HEK293T (cell line): Measurements from ENCODE around the gene MPZL1.
"Not testable (repeated sequence)": the region's sequence is repeated elsewhere in the genome, so short reads cannot be mapped to it uniquely, and the experiment has no call there.

Experiments used
- ARNT ChIP-seq: fragments of 450-650 bp; IDR thresholded peaks from 2 replicates; pipeline ENCODE4 v1.6.1; 2017; ENCODE audit warnings: mild to moderate bottlenecking
- BHLHE40 ChIP-seq: fragments of 450-650 bp; IDR thresholded peaks from 2 replicates; pipeline ENCODE4 v1.6.1; 2016; ENCODE audit warnings: mild to moderate bottlenecking, moderate library complexity, borderline replicate concordance
- CTBP1 ChIP-seq: fragments of 450-650 bp; IDR thresholded peaks from 2 replicates; pipeline ENCODE4 v1.6.1; 2016; ENCODE audit warnings: borderline replicate concordance
- ELF4 ChIP-seq: fragments of 450-650 bp; IDR thresholded peaks from 2 replicates; pipeline ENCODE4 v1.6.1; 2017; ENCODE audit warnings: antibody characterized with exemption
- FOXK2 ChIP-seq: fragments of 450-650 bp; IDR thresholded peaks from 2 replicates; pipeline ENCODE4 v1.6.1; 2016; ENCODE audit warnings: mild to moderate bottlenecking
- FOXM1 ChIP-seq: fragments of 450-650 bp; IDR thresholded peaks from 2 replicates; pipeline ENCODE4 v1.6.1; 2017; ENCODE audit warnings: mild to moderate bottlenecking, borderline replicate concordance
- HDGF ChIP-seq: fragments of 450-650 bp; IDR thresholded peaks from 2 replicates; pipeline ENCODE4 v1.6.1; 2017; ENCODE audit warnings: antibody characterized with exemption, borderline replicate concordance
- L3MBTL2 ChIP-seq: fragments of 450-650 bp; conservative IDR thresholded peaks from 2 replicates; pipeline ENCODE4 v1.6.1; 2016; ENCODE audit warnings: mild to moderate bottlenecking
- NFRKB ChIP-seq: fragments of 450-650 bp; IDR thresholded peaks from 2 replicates; pipeline ENCODE4 v1.6.1; 2016; ENCODE audit warnings: mild to moderate bottlenecking, moderate library complexity
- PKNOX1 ChIP-seq: fragments of 450-650 bp; IDR thresholded peaks from 2 replicates; pipeline ENCODE4 v1.6.1; 2016
- SP1 ChIP-seq: fragments of 450-650 bp; IDR thresholded peaks from 2 replicates; pipeline ENCODE4 v1.6.1; 2017
- SUZ12 ChIP-seq: fragments of 450-650 bp; IDR thresholded peaks from 2 replicates; pipeline ENCODE4 v1.6.1; 2016; ENCODE audit warnings: mild to moderate bottlenecking
- TARDBP ChIP-seq: fragments of 450-650 bp; IDR thresholded peaks from 2 replicates; pipeline ENCODE4 v1.6.1; 2016
- ZNF384 ChIP-seq: fragments of 450-650 bp; IDR thresholded peaks from 2 replicates; pipeline ENCODE4 v1.6.1; 2016

- TF ChIP-seq SUZ12, BHLHE40, ELF4, FOXM1, TARDBP, NFRKB, PKNOX1, HDGF, FOXK2, ZNF384, SP1, L3MBTL2, CTBP1, ARNT: not testable (repeated sequence)
Measured at GRCh38 chr1:167806235-167806634, 84.5 kb downstream of the MPZL1 start.
